Measurements from ENCODE around the gene NCKAP5L.
"Not testable (repeated sequence)": the region's sequence is repeated elsewhere in the genome, so short reads cannot be mapped to it uniquely, and the experiment has no call there.

The NCKAP5L gene

DNA sequence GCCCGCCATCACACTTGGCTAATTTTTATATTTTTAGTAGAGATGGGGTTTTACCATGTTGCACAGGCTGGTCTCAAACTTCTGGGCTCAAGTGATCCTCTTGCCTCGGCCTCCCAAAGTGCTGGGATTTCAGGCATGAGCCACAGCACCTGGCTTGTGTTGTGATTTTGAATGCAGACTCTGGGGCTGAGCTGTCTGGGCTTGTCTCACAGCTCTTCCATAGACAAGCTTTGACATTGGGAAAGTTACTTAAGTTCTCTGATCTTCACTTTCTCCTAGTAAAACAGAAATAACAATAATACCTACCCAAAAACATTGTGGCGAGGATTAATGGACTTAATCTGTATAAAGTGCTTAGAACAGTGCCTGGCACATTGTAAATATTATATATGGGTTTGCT is 50.9 kb downstream of the NCKAP5L start:
- TF ChIP-seq, protein P1, sequence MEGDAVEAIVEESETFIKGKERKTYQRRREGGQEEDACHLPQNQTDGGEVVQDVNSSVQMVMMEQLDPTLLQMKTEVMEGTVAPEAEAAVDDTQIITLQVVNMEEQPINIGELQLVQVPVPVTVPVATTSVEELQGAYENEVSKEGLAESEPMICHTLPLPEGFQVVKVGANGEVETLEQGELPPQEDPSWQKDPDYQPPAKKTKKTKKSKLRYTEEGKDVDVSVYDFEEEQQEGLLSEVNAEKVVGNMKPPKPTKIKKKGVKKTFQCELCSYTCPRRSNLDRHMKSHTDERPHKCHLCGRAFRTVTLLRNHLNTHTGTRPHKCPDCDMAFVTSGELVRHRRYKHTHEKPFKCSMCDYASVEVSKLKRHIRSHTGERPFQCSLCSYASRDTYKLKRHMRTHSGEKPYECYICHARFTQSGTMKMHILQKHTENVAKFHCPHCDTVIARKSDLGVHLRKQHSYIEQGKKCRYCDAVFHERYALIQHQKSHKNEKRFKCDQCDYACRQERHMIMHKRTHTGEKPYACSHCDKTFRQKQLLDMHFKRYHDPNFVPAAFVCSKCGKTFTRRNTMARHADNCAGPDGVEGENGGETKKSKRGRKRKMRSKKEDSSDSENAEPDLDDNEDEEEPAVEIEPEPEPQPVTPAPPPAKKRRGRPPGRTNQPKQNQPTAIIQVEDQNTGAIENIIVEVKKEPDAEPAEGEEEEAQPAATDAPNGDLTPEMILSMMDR (IDR thresholded peaks at IDR 0.05; ENCODE audit: control insufficient read depth, extremely low read depth, insufficient read depth): no peak
- DNase-seq (ENCODE audit: low read depth): no peak
- H3K4me3 ChIP-seq (ENCODE audit: low read depth, low read length): no peak overlapping the region

GRCh38 chr12:49776858-49777257 is 51.4 kb downstream of the NCKAP5L start:
- TF ChIP-seq, protein P1 (IDR thresholded peaks at IDR 0.05; ENCODE audit: control insufficient read depth, extremely low read depth, insufficient read depth): no peak
- no peak for DNase-seq (ENCODE audit: low read depth)
- no peak overlapping the region for H3K4me3 ChIP-seq (ENCODE audit: low read depth, low read length)

DNA sequence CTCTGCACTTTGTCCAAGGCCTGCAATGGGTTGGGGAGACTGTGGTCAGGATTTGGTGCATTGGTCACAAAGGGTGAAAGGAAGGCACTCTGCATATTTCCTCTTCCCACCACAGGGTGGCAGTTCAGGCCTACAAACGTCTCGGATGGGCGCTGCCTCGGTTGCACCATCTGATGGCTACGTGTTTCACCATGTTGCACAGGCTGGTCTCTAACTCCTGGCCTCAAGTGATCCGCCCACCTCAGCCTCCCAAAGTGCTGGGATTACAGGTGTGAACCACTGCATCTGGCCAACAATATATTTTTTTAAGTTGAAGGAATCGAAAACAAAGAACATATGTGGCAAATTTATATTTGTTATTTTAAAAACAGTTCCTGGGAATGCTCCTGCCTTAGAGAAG is 51.8 kb downstream of the NCKAP5L start:
- DNase-seq (ENCODE audit: low read depth): peak; percentile 26
- TF ChIP-seq, protein P1 (IDR thresholded peaks at IDR 0.05; ENCODE audit: control insufficient read depth, extremely low read depth, insufficient read depth): peak; percentile 93

GRCh38 chr12:49773102-49773501 is 55.1 kb downstream of the NCKAP5L start:
- not testable (repeated sequence) for H3K4me3 ChIP-seq (ENCODE audit: low read depth, low read length)

More for the DNA sequence above, 51.8 kb downstream of the NCKAP5L start:
- H3K4me3 ChIP-seq (ENCODE audit: low read depth, low read length): no peak overlapping the region

DNA sequence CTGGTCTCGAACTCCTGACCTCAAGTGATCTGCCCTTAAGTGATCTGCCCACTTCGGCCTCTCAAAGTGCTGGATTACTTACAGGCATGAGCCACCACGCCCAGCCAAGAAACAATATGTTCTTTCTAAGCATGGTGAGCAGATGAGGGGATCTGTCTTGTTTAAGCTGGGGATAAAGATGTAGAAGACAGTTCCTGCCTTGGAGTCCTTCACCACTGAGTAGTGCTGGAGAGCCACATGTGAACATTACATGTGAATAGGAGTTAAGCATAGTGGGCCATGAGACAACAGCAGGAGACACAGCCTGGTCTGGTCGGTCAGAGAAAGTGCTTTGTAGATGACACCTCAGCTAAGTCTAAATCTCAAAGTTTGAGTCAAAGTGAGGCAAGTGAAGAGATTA is 60.9 kb downstream of the NCKAP5L start:
- TF ChIP-seq, protein P1 (IDR thresholded peaks at IDR 0.05; ENCODE audit: control insufficient read depth, extremely low read depth, insufficient read depth): no peak
- H3K4me3 ChIP-seq (ENCODE audit: low read depth, low read length): no peak overlapping the region
- no peak for DNase-seq (ENCODE audit: low read depth)

More at GRCh38 chr12:49773102-49773501, 55.1 kb downstream of the NCKAP5L start:
- not testable (repeated sequence) for DNase-seq (ENCODE audit: low read depth)

DNA sequence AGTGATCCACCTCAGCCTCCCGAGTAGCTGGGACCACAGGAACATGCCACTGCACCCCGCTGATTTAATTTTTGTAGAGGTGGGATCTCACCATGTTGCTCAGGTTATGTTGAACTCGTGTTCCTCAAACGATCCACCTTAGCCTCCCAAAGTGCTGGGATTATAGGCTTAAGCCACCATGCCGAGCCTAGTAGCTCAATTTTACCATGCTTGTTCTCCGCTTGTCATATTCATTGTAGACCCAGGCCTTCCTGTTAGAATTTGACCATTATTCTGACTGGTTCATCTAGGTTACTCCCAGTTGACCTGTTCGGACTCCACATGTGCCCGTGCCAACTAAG is 62.1 kb downstream of the NCKAP5L start:
- DNase-seq (ENCODE audit: low read depth): no peak
- TF ChIP-seq, protein P1 (IDR thresholded peaks at IDR 0.05; ENCODE audit: control insufficient read depth, extremely low read depth, insufficient read depth): no peak
- H3K4me3 ChIP-seq (ENCODE audit: low read depth, low read length): no peak overlapping the region

- H3K4me3 ChIP-seq (ENCODE audit: low read depth, low read length): no peak overlapping the region
- TF ChIP-seq, protein P1 (IDR thresholded peaks at IDR 0.05; ENCODE audit: control insufficient read depth, extremely low read depth, insufficient read depth): no peak
- no peak for DNase-seq (ENCODE audit: low read depth)
These were observed 64.1 kb downstream of the NCKAP5L start for GRCh38 chr12:49764126-49764525.
